GM19099 (cell line): ENCODE results near the gene ELFN1.

Source experiments
- POLR2A ChIP-seq: IDR thresholded peaks from 3 replicates; pipeline ENCODE4 v1.6.1; 2011; ENCODE audit warnings: low read depth; ENCODE audit not compliant: insufficient read length; ENCODE audit errors: extremely low read depth

ELFN1 gene

DNA sequence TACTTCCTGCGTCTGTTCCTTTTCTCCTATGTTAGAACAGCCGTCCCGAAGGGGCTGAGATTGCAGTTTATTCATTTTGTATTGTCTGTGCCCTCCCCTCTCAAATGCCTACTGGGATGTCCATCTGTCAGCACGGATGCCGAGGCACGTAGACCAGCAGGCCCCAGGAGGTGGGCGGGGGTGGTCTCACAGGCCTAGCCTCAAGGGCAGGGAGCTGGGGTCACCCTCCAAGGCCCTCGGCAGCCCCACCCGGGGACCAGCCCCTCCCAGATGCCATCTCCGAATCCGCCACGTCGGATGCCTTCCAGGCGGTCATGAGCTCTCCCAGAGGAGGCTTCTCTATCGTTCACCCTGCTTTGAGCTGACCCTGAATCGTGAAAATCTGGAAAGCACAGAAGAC is 59.7 kb downstream of the ELFN1 start:
- no peak for TF ChIP-seq POLR2A

DNA sequence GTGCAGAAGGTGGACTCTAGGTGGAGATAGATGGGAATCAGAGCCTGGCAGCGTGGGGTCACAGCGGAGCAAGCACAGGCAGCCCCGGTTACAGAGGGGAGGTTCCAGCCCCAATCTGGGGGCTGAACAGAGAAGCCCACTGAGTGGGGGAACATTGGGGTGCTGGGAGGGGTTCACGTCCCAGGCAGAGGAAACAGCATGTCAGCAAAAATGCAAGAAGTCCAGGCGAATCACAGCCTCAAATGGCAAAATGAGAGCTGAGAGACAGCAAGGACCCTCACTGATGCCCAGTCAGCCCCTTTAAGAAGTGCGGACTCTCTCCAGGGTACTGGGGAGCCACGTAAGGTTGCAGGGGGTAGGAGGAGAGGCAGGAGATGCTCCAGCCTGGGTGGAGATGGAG is 62.0 kb downstream of the ELFN1 start:
- no peak for TF ChIP-seq POLR2A

DNA sequence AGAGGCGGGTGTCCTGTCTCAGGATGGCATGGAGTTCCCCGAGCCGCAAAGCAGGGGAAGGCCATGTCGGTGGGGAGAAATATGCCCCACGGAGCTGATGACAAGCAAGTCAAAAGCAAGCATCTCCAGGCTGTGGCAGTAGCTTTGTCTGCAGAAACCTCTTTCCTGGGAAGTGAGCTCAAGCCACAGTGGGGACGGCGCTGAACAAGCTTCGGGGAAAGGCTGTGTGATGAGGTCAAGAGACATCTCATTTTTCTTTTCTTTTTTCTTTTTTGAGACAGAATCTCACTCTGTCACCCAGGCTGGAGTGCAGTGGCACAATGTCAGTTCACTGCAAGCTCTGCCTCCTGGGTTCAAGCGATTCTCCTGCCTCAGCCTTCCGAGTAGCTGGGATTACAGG is 62.6 kb downstream of the ELFN1 start:
- no peak for TF ChIP-seq POLR2A

DNA sequence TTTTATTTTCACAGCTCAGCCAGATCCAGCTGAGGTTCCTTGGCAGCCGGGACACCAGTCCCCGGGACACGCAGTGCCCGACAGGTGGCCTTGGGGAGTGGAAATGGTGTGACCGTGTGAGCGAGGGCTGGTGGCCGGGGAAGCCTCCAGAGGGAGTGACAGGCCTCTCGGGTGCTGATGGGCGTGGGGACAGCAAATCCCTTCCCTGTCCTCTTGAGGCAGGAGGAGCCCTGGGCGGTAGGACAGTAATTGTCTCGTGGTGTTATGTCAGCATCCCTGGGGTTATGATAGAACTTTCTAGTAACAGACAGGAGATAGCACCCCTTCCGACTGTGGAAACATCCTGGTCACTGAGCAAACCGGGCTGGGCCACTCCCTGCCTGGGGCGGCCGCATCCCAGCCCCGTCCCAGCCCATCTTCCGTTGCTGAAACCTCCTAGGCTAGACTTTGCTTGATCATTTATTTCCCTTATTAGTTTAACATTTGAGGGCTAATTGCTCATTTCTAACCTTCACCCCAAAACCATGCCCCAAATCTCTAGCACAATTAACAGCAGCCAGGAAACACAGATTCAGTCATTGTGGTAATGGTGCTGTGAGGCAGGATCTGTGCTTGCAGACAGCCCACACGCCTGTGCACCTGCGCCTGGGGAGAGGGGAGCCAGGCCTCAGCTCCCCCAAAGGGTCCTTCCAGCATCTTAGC is 63.3 kb downstream of the ELFN1 start:
- no peak for TF ChIP-seq POLR2A

DNA sequence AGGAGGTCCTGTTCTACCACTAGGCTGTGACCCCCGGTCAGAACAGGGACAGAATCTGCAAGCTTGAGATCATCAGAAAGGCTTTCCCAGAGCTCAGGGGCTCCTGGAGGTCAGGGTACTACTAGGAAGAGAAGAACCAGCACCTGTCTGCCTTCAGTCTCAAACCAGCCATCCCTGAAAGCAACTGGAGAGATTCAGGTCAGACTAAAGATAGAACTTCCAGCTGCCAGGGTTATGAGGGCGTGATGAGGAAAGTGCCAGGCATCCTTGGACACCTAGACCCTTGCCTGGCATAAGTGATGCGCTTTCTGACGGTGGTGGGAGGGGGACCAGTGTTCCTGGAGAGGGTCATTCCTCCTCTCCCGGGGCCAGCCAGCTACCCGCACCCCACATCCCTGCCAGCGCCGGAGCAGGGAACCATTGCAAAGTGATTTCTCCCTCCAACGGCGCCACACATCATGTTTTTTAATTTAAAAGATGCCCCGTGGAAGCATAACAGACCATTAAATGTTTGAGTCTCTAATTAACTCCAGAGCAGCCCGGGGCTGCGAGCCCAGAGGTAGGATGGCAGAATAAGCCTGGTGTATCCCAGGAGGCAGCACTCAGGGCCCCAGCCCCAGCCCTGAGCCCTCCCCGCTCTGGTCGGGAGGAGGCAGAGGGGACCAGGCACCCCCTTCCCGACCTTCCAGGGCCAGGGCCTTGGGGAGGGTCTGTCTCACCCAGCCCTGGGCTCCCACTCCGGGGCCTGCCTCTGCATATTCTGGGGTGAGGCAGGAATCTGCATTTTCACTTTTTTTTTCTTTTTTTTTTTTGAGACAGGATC is 64.0 kb downstream of the ELFN1 start:
- no peak for TF ChIP-seq POLR2A

DNA sequence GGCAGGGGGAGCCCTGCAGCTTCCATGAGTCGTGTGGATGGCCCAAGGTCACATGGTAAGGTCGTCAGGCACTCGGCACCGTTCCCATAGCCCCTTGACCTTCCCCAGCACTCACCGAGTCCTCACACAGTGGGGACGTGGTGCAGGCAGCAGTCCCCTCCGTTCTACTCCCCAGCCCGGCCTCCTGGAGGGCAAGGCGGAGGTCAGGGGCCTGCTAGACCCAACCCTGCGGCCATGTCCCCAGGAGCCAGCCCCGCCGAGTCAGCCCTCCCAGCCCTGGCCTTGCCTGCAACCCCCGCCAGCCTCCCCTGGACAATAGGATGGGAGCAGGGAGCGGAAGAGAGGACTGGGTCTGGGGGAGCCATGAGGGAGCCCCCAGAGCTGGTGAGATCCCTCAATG is 65.2 kb downstream of the ELFN1 start:
- TF ChIP-seq POLR2A = no peak

DNA sequence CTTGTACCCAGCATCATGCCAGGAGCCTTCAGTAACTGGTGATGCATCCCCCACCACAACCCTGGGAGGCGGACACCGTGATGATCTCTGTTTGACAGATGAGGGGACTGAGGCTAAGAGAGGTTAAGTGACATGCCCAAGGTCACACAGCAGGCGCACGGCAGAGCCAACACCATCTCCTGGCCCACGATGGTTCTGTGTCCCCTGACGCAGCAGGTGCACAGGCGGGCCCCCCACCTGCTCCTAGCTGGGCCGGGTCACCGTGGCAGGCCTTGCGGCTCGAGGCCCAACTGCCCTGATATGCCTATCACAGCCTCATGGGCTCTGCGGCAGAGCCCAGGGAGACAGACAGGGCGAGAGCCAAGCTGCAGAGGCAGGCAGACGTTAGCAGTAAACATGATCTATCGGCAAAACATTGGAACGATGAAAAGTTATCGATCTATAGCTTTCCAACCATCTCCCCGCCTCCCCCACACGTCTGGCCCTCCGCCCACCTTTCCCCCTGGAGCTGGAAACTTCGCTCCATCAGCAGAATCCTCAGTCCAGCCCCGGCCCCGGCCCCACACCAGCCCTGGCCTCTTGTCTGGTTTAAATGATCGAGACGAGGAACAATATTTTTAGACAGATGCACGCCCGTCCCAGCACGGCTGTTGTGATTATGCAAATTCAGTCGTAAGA is 65.9 kb downstream of the ELFN1 start:
- TF ChIP-seq POLR2A = no peak

DNA sequence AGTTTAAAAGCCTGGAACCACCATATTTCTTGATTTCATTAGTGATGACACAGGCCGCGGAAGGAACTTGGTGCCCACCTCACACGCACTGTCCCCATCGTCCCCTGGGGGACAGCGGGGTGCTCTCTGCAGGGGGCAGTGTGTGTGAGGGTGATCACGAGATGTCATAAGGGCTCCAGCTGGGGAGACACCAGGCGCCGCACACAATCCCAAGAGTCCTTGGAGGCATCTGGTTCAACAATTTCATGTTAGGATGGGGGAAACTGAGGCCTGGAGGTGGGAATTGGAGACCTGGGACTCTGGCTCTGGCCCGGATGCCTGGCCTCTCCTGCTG is 66.4 kb downstream of the ELFN1 start:
- TF ChIP-seq POLR2A = no peak

DNA sequence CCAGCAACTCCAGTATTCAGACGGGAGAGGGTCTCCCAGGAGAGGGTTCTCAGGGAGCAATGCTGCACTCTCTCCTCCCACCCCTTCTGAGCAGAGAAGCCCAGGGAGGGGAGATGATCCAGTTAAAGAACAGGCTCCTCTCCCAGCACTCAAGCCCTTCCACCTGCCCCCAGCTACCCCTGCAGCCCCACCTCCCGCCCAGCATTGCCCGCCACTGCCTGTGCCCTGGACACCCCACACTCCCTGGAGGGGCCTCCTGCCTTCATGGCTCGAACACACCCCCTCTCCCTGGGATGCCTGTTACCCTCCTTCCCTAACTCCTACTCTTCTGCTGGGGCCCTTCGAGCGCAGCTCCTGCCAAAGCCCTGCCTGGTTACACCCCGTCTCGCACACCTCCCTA is 66.8 kb downstream of the ELFN1 start:
- TF ChIP-seq POLR2A = no peak

DNA sequence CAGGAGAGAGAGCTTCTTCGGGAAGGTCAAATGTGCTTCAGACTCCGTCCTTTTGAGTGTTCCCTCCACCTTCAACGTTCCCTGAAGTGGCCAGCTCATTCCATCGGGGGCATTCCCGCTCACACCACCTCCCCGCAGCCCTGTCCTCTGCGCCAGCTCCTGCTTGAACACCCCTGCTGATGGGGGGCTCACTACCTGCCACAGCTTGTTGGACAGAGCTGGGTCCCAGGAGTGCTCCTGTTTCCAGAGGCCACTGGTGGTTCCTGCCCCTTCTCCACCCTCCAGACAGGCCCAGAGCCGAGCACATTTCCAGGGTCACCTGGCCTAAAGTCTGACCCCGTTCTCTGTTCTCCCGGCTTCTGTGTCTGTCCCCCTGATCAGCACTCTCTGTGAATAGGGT is 67.4 kb downstream of the ELFN1 start:
- TF ChIP-seq POLR2A = no peak

DNA sequence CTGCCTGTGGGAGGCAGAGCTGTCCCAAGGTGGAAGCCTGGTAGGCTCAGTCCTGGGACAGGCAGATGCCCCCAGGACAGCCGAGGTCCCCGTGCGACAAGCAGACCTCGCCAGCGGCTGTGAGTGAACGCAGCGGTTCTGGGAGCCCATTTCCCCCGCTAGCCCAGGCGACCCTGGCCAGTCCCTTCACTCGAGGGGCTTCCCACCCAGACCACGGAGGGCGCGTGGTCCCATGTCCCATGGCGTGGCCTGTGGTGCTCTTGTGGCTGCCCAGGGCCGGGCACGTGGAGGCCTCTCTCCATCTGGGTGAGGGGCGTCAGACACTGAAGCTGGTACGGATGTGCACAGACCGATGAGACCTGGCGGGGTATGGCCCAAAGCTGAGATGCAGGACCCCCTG is 67.9 kb downstream of the ELFN1 start:
- no peak for TF ChIP-seq POLR2A

DNA sequence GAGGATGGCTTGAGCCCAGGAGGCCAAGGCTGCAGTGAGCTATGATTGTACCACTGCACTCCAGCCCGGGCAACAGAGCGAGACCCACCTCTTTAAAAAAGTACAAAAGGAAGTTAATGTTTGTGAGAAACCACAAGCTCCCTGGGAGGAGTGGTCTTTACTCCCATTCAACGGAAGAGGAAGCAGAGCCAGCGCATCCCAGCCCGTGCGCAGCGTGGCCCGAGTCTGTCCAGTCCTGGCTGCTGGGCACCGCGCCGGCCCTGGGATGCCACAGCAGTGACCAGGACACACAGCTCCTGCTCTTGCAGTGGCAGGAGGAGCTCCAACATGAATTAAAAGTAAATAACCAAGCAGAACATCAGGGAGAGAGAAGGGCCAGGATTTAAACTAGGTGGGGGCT is 68.4 kb downstream of the ELFN1 start:
- no peak for TF ChIP-seq POLR2A

DNA sequence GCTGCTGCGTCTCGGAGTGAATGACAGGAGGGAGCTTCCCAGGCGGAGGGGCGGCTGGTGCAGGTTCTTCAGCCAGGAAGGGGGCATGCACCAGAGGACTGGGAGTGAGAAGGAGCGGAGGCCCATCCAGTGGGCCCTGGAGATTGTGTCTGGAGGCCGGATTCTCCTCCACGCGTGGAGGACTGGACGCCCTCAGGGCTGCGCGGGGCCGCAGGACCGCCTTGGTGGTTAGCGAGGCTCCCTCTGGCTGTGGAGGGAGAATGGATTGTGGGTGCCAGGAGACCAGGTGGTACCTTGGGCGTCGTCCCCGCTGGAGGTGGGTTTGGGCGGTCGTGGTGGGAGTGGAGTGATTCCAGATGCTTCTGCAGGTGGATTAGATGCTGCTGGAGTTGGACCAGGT is 68.9 kb downstream of the ELFN1 start:
- TF ChIP-seq POLR2A = no peak

DNA sequence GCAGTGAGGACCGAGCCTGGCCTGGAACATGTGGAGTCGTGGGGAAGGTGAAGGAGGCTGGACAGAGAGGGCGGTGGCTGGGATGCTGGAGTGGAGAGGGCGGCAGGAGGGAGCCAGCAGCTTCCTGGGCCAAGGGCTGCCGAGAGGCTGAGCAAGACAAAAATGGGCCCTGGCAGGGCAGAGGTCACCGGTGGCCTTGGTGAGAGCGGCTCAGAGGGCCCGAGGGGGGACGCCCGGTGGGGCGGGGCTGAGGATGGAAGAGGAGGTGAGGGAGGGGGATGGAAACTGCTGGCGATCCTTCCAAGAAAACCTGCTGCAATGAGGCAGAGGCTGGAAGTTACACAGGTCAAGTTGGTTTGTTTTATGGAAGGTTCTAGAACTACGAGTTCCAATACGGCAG is 69.5 kb downstream of the ELFN1 start:
- TF ChIP-seq POLR2A = no peak

DNA sequence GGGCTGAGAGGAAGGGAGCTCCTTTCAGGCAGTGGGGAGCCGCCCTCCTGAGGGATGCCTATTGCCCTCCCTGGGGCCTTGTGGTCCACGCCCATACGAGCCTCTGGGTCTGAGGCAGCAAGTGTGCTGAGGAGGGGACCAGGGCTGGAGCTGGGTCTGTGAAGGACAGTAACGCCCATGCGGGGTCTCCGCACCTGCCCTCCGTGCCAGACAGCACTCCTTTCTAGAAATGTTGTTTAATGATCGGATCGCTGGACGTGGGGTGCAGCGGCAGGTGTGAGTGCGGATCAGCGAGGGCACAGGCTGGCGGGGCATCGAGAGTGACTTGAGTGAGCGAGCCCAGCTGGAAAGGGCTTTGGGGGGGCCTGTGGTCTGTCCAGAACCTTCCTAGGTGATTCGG is 70.1 kb downstream of the ELFN1 start:
- no peak for TF ChIP-seq POLR2A

DNA sequence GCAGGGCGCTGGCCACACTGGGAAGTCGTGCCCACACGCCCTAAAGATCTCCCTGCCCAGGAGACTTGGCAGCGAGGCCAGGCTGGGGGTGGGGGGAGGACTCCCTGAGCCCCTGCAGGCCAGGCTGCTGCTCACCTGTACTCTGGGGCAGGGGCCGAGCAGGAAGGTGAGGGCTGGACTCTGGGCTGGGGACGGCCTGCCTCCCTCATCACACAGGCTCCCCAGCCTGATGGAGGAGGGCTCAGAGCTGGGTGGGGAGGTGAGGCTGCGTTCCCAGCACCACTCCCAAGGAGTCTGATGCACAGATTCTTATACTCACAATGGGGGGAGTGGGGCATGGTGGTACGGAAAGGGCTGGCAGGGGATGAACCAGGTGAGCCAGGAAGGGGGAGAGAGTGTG is 71.2 kb downstream of the ELFN1 start:
- TF ChIP-seq POLR2A = no peak

DNA sequence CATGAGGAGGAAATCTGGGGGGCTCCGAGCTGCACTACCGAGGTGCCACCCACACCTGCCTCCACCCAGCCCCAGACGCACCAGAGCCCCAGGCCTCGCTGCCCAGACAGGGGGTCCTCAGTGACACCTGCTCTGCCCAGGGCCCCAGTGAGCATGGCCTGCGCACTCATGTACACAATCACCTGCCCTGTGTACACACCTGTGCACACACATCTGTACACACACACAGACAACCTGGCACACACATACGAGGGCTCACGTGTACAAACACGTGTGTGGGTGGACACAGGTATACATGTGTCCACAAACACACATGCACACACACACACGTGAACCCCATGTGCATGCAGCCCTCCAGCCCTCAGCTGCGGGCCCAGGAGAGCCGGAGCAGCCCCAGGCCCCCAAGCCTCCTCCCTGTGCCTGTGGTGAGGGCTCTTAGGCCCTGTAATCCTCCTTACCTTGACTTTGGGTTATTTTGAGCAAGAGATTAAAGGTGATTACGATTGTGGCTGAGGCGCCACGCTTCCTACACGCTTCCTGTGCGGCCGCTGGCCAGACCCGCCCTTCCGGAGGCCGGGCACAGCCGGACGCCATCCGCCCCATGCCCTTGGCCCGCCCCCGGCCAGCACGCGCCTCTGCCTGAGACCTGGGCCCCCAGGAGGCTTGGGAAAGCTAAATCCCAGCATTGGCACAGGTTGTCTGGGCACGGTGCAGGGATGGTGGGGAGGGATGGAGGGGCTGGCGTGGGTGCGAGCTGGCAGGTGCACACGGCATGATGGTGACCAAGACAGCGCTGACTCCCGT is 71.9 kb downstream of the ELFN1 start:
- TF ChIP-seq POLR2A = no peak
